ENCODE results near the gene HAVCR1. TPM values are rescaled to one million over a fixed set of nuclear protein-coding genes. Genes with fewer than 3 reads are reported as not detected.
"Not testable (repeated sequence)": the region's sequence is repeated elsewhere in the genome, so short reads cannot be mapped to it uniquely, and the experiment has no call there.

HAVCR1 gene
- total RNA-seq, 2 experiments from 2014 or later = 0.17 to 0.42 TPM

DNA sequence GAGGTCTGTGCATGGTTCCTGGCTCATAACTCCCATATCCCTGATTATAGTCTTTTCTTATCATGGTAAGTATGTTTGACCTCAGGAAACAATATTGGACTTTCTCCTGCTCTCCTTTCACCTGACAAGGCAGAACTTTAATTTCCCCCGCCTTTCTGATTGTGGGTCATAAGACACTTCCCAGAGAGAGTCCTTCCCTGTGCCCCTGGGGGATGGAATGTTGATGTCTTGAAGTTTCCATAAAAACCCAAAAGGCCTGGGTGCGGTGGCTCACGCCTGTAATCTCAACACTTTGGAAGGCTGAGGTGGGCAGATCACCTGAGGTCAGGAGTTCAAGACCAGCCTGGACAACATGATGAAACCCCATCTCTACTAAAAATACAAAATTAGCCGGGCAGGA is 11.9 kb downstream of the HAVCR1 start:
- H3K9me3 Mint-ChIP-seq; H3K27ac Mint-ChIP-seq; H3K4me3 Mint-ChIP-seq; H3K36me3 Mint-ChIP-seq (ENCODE audit: low read depth); H3K27me3 Mint-ChIP-seq (ENCODE audit: low read depth); DNase-seq: not testable (repeated sequence)
- intact Hi-C loops (cut with micrococcal nuclease) = loop anchor here (5.0 to 10.0 kb wide), 2 partner anchors 85 to 418 kb away; partner anchors contain the start of gene NIPAL4
- H3K4me1 Mint-ChIP-seq (ENCODE audit: low read depth) = peaks cover 67% of the 10 kb centered on the region
- CTCF ChIA-PET = interaction anchor here (1.0 to 2.2 kb wide), 4 partner anchors 22 to 127 kb away, joined by 3 to 6 read pairs (median 4); no protein-coding TSS in a partner anchor

- Mint-ChIP-seq H3K4me1 (ENCODE audit: low read depth) (peaks cover 65% of the 10 kb centered on the region), H3K27me3 (ENCODE audit: low read depth) (no peaks in the 10 kb centered on the region), H3K4me3 (no peak overlapping the region), H3K27ac (peak overlapping the region; percentile 34), H3K36me3 (ENCODE audit: low read depth) (peaks cover 2% of the 10 kb centered on the region), H3K9me3 (no peaks in the 10 kb centered on the region)
- peak; percentile 64 for DNase-seq
- intact Hi-C loops (cut with micrococcal nuclease) = loop anchor here (5.0 to 10.0 kb wide), 2 partner anchors 86 to 419 kb away; partner anchors contain the start of gene NIPAL4
- CTCF ChIA-PET = interaction anchor here (0.9 to 2.2 kb wide), 6 partner anchors 21 to 126 kb away, joined by 3 to 11 read pairs (median 4); no protein-coding TSS in a partner anchor
These were observed 12.9 kb downstream of the HAVCR1 start for GRCh38 chr5:157046041-157046440.

DNA sequence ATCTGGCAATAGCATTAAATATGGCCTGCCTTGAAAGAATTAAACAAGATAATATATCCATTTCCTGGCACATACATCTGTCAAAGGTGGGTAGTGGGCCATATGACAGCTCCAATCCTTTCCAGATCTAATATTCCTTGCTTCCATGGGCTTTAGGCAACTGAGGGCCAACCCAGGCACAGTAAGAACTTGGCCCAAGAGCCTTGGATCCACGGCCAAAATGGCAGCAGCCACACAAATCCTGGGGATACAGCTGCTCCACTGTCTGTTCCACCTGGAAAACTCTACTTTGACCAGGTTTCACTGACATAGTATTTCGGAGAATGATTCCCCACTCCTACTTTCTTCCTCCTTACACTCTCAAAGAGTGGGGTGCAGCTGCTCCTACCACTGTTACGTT is 13.3 kb downstream of the HAVCR1 start:
- intact Hi-C loops (cut with micrococcal nuclease) = loop anchor here (5.0 to 10.0 kb wide), 2 partner anchors 87 to 419 kb away; partner anchors contain the start of gene NIPAL4
- CTCF ChIA-PET = interaction anchor here (0.6 to 2.2 kb wide), 6 partner anchors 20 to 558 kb away, joined by 3 to 11 read pairs (median 4); no protein-coding TSS in a partner anchor
- Mint-ChIP-seq H3K4me3 (no peak overlapping the region), H3K36me3 (ENCODE audit: low read depth) (peaks cover 2% of the 10 kb centered on the region), H3K9me3 (no peaks in the 10 kb centered on the region), H3K4me1 (ENCODE audit: low read depth) (peaks cover 62% of the 10 kb centered on the region), H3K27ac (no peak overlapping the region), H3K27me3 (ENCODE audit: low read depth) (no peaks in the 10 kb centered on the region)
- DNase-seq = no peak

DNA sequence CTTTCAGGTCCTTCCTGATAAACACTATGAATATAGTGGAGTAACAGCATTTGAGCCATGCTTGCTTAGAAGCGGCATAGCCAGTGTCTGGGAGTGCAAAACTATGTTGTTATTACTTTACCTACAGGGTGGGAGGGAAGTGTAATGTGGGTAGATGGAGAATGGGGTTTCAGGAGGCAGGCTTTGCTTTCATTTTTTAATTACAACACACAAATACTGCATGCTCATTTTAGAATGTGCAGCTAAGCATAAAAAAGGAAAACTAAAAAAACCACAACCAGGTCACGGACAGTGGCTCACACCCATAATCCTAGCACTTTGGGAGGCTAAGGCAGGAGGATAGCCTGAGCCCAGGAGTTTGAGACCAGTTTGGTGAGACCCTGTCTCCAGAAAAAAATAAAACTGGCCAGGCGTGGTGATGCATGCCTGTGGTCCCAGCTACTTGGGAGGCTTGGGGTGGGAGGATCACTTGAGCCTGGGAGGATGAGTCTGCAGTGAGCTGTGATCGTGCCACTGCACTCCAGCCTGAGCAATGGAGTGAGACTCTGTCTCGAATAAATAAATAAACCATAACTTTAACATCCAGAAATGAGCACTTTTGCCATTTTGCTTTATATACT is 20.2 kb downstream of the HAVCR1 start:
- Mint-ChIP-seq H3K4me3 (no peak overlapping the region), H3K27me3 (ENCODE audit: low read depth) (no peaks in the 10 kb centered on the region), H3K9me3 (no peaks in the 10 kb centered on the region), H3K36me3 (ENCODE audit: low read depth) (peaks cover 3% of the 10 kb centered on the region), H3K27ac (no peak overlapping the region), H3K4me1 (ENCODE audit: low read depth) (peaks cover 7% of the 10 kb centered on the region)
- CTCF ChIA-PET = interaction anchor here (1.5 to 1.9 kb wide), 2 partner anchors 20 to 78 kb away, joined by 3 to 4 read pairs; no protein-coding TSS in a partner anchor
- no peak for DNase-seq
- intact Hi-C loops (cut with micrococcal nuclease) = no loop called here

- H3K27ac Mint-ChIP-seq; CTCF ChIA-PET; H3K27me3 Mint-ChIP-seq (ENCODE audit: low read depth); H3K4me1 Mint-ChIP-seq (ENCODE audit: low read depth); H3K9me3 Mint-ChIP-seq; DNase-seq; H3K36me3 Mint-ChIP-seq (ENCODE audit: low read depth); intact Hi-C loops (cut with micrococcal nuclease); H3K4me3 Mint-ChIP-seq: not testable (repeated sequence)
These were observed 24.5 kb downstream of the HAVCR1 start for GRCh38 chr5:157034106-157035072.

DNA sequence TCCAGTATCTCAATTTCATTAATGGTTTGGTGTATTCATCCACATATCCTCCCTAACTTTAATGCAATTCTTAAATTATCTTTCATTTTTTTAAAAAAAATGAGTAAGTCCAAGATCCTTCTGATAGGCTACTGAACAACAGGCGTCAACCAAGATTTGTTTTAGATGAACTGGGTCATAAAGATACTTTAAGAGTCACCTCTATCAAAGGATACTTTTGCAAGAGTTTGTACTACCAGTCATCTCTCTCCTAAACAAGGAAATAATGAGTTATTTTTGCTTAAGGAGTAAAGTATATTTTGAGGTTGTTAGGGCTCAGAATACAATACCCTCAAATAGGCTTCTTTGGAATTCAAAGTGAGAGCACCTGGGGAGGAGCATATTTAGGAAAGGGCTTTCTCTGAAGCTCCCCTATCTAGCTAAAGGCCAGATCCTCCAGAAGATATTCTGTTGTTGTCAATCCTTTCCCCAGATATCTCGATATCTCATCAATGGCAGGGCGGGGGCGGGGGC is 25.8 kb downstream of the HAVCR1 start:
- Mint-ChIP-seq H3K4me3 (no peak overlapping the region), H3K27ac (no peak overlapping the region), H3K36me3 (ENCODE audit: low read depth) (peaks cover 3% of the 10 kb centered on the region), H3K27me3 (ENCODE audit: low read depth) (no peaks in the 10 kb centered on the region), H3K9me3 (no peaks in the 10 kb centered on the region), H3K4me1 (ENCODE audit: low read depth) (peaks cover 9% of the 10 kb centered on the region)
- no peak for DNase-seq
- intact Hi-C loops (cut with micrococcal nuclease) = no loop called here
- CTCF ChIA-PET = interaction anchor here (0.5 kb wide), 1 partner anchor 682 kb away, joined by 4 read pairs; no protein-coding TSS in a partner anchor

GRCh38 chr5:157030692-157031091 is 28.2 kb downstream of the HAVCR1 start:
- H3K27me3 Mint-ChIP-seq (ENCODE audit: low read depth) = no peaks in the 10 kb centered on the region
- no peak overlapping the region for H3K4me3 Mint-ChIP-seq
- no peaks in the 10 kb centered on the region for H3K9me3 Mint-ChIP-seq
- H3K27ac Mint-ChIP-seq = no peak overlapping the region
- no peak for DNase-seq
- intact Hi-C loops (cut with micrococcal nuclease) = no loop called here
- H3K4me1 Mint-ChIP-seq (ENCODE audit: low read depth) = peaks cover 17% of the 10 kb centered on the region
- CTCF ChIA-PET = interaction anchor here (0.7 to 0.8 kb wide), 2 partner anchors 10 to 25 kb away, joined by 4 to 6 read pairs; no protein-coding TSS in a partner anchor
- H3K36me3 Mint-ChIP-seq (ENCODE audit: low read depth) = no peaks in the 10 kb centered on the region

GRCh38 chr5:157029457-157029856 is 29.5 kb downstream of the HAVCR1 start:
- H3K9me3 Mint-ChIP-seq = no peaks in the 10 kb centered on the region
- DNase-seq = no peak
- no peak overlapping the region for H3K4me3 Mint-ChIP-seq
- no peak overlapping the region for H3K27ac Mint-ChIP-seq
- H3K4me1 Mint-ChIP-seq (ENCODE audit: low read depth) = peaks cover 29% of the 10 kb centered on the region
- intact Hi-C loops (cut with micrococcal nuclease) = loop anchor here (5.0 to 10.0 kb wide), 5 partner anchors 212 to 1412 kb away; no protein-coding TSS in a partner anchor
- CTCF ChIA-PET = no interaction called here
- no peaks in the 10 kb centered on the region for H3K27me3 Mint-ChIP-seq (ENCODE audit: low read depth)
- H3K36me3 Mint-ChIP-seq (ENCODE audit: low read depth) = no peaks in the 10 kb centered on the region

- H3K27ac Mint-ChIP-seq; H3K27me3 Mint-ChIP-seq (ENCODE audit: low read depth); H3K36me3 Mint-ChIP-seq (ENCODE audit: low read depth); H3K9me3 Mint-ChIP-seq; DNase-seq; H3K4me3 Mint-ChIP-seq: not testable (repeated sequence)
- peaks cover 34% of the 10 kb centered on the region for H3K4me1 Mint-ChIP-seq (ENCODE audit: low read depth)
- intact Hi-C loops (cut with micrococcal nuclease) = loop anchor here (1.0 to 10.0 kb wide), 7 partner anchors 191 to 1410 kb away; no protein-coding TSS in a partner anchor
- CTCF ChIA-PET = interaction anchor here (0.6 to 1.4 kb wide), 9 partner anchors 19 to 144 kb away, joined by 3 to 4 read pairs (median 3); no protein-coding TSS in a partner anchor
These were observed 31.3 kb downstream of the HAVCR1 start for GRCh38 chr5:157027663-157028062.

- H3K4me3 Mint-ChIP-seq = no peak overlapping the region
- H3K9me3 Mint-ChIP-seq = no peaks in the 10 kb centered on the region
- no peaks in the 10 kb centered on the region for H3K36me3 Mint-ChIP-seq (ENCODE audit: low read depth)
- DNase-seq = peak; percentile 34
- CTCF ChIA-PET = interaction anchor here (0.8 to 2.4 kb wide), 10 partner anchors 10 to 132 kb away, joined by 3 to 6 read pairs (median 3); no protein-coding TSS in a partner anchor
- H3K27ac Mint-ChIP-seq = no peak overlapping the region
- H3K27me3 Mint-ChIP-seq (ENCODE audit: low read depth) = no peaks in the 10 kb centered on the region
- intact Hi-C loops (cut with micrococcal nuclease) = loop anchor here (1.0 to 10.0 kb wide), 7 partner anchors 191 to 1410 kb away; no protein-coding TSS in a partner anchor
- peaks cover 34% of the 10 kb centered on the region for H3K4me1 Mint-ChIP-seq (ENCODE audit: low read depth)
These were observed 32.0 kb downstream of the HAVCR1 start for GRCh38 chr5:157026789-157027424.

DNA sequence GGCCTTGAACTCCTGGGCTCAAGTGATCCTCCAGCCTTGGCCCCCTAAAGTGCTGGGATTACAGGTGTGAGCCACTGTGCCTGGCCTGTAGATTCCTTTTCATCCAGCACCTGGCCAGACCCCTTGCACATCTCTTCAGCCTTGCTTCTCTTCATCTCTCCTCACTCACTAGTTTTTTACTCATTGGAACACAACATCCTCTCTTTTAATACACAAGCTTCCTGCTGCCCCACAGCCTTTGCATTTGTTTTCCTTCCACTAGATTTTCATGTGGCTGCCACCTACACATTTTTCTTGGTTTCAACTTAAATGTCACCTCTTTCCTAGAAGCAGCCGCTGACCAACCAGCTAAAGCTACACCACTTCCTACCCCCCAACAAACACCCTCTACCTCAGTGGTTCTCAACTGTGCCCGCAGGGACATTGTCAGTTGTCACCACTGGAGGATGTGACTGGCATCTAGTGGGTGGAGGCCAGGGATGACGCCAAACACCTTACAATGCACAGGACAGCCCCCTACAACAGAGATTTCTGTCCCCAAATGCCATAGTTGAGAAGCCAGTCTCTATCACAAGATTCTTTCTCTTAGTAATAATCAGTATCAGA is 33.7 kb downstream of the HAVCR1 start:
- Mint-ChIP-seq H3K36me3 (ENCODE audit: low read depth) (no peaks in the 10 kb centered on the region), H3K9me3 (no peaks in the 10 kb centered on the region), H3K4me1 (ENCODE audit: low read depth) (peaks cover 34% of the 10 kb centered on the region), H3K27ac (peak overlapping the region; percentile 76), H3K4me3 (no peak overlapping the region), H3K27me3 (ENCODE audit: low read depth) (no peaks in the 10 kb centered on the region)
- CTCF ChIA-PET = interaction anchor here (0.5 to 2.4 kb wide), 6 partner anchors 21 to 261 kb away, joined by 3 to 6 read pairs (median 4); no protein-coding TSS in a partner anchor
- DNase-seq = peak; percentile 86
- intact Hi-C loops (cut with micrococcal nuclease) = loop anchor here (1.0 to 10.0 kb wide), 12 partner anchors 75 to 1408 kb away; partner anchors contain the start of gene HAVCR2

Data from activated naive CD4-positive, alpha-beta T cell treated with anti-CD3 and anti-CD28 coated beads for 36 hours (primary cell).